Keratinocyte (primary cell): ENCODE results near the gene ACBD3. TPM values are rescaled to one million over a fixed set of nuclear protein-coding genes. Genes with fewer than 3 reads are reported as not detected.

ENCODE experiments used
- DNase-seq: peaks from one replicate; pipeline ENCODE4 v3.0.0-alpha.2; 2011; ENCODE audit warnings: low read depth, missing footprints, low spot score
- FAIRE-seq: peaks from 2 replicates; lab custom pipeline; 2011; peaks lifted over from hg19 to GRCh38; lab: Jason Lieb, UNC
- H2AFZ ChIP-seq: 2 replicates; pipeline ENCODE4 v1.6.0; 2012; ENCODE audit warnings: low read length, control low read depth, inconsistent platforms; ENCODE audit not compliant: control insufficient read depth
- H3K27ac ChIP-seq: 2 replicates; pipeline ENCODE4 v1.5.1; 2011; ENCODE audit warnings: low read length; ENCODE audit not compliant: control insufficient read depth, insufficient read depth
- H3K27me3 ChIP-seq: 3 replicates; pipeline ENCODE4 v1.6.0; 2011; ENCODE audit warnings: low read length; ENCODE audit not compliant: control insufficient read depth, insufficient read depth; ENCODE audit errors: extremely low read depth
- H3K36me3 ChIP-seq, 2 experiments: 2 replicates in 1 of 2; 3 replicates in 1 of 2; pipeline ENCODE4 v1.5.1; 2011; ENCODE audit warnings: low read length in 2 of 2, mild to moderate bottlenecking in 1 of 2; ENCODE audit not compliant: control insufficient read depth in 2 of 2, insufficient read depth in 2 of 2; ENCODE audit errors: extremely low read depth in 1 of 2
- H3K4me1 ChIP-seq: 3 replicates; pipeline ENCODE4 v1.5.1; 2011; ENCODE audit warnings: low read length; ENCODE audit not compliant: control insufficient read depth, insufficient read depth; ENCODE audit errors: extremely low read depth
- H3K4me2 ChIP-seq: 3 replicates; pipeline ENCODE4 v1.6.0; 2011; ENCODE audit warnings: low read depth, low read length; ENCODE audit not compliant: control insufficient read depth, insufficient read depth; ENCODE audit errors: extremely low read depth
- H3K4me3 ChIP-seq, 3 experiments: fragments of 200-600 bp in 1 of 3; sonication (generic) in 1 of 3; 2 replicates in 2 of 3; 3 replicates in 1 of 3; pipeline ENCODE4 v1.5.1; 2011 to 2016; ENCODE audit warnings: low read length in 3 of 3, mild to moderate bottlenecking in 3 of 3, control low read depth in 2 of 3, inconsistent platforms in 1 of 3, low read depth in 1 of 3, mixed read lengths in 1 of 3, mixed run types in 1 of 3, moderate library complexity in 1 of 3; ENCODE audit not compliant: control insufficient read depth in 2 of 3, insufficient read depth in 2 of 3; ENCODE audit errors: extremely low read depth in 1 of 3
- H3K79me2 ChIP-seq: 2 replicates; pipeline ENCODE4 v1.6.0; 2012; ENCODE audit warnings: low read length; ENCODE audit not compliant: control insufficient read depth, insufficient read depth
- H3K9ac ChIP-seq: 3 replicates; pipeline ENCODE4 v1.6.0; 2011; ENCODE audit warnings: low read length; ENCODE audit not compliant: control insufficient read depth, insufficient read depth; ENCODE audit errors: extremely low read depth
- H3K9me1 ChIP-seq: 3 replicates; pipeline ENCODE4 v1.6.0; 2011; ENCODE audit warnings: low read length; ENCODE audit not compliant: control insufficient read depth, insufficient read depth; ENCODE audit errors: extremely low read depth
- H3K9me3 ChIP-seq: 2 replicates; pipeline ENCODE4 v1.5.1; 2012; ENCODE audit warnings: low read depth, low read length; ENCODE audit not compliant: control insufficient read depth
- H4K20me1 ChIP-seq: 3 replicates; pipeline ENCODE4 v1.6.0; 2011; ENCODE audit warnings: low read length; ENCODE audit not compliant: control insufficient read depth, insufficient read depth; ENCODE audit errors: extremely low read depth
- EZH2 ChIP-seq: IDR thresholded peaks from one replicate; pipeline ENCODE4 v1.6.1; 2012; ENCODE audit warnings: inconsistent platforms, mild to moderate bottlenecking, low read length, moderate library complexity
- dilution Hi-C: fragments of 300-500 bp; cut with MboI; formaldehyde crosslinking; loops from one replicate; pipeline ENCODE4 v1.7.0; 2020; ENCODE audit warnings: low sequenced_read_pairs; ENCODE audit not compliant: extremely low pct_ligation_motif_present
- polyA plus RNA-seq, 5 experiments: library from polyadenylated mRNA; depleted of rRNA in 3 of 5; stranded (reverse) in 3 of 5; stranded (forward) in 1 of 5; unstranded in 1 of 5; fragments of >200 nt; gene quantifications; 1 replicate in 1 of 5; 2 replicates in 3 of 5; 3 replicates in 1 of 5; pipeline versions ENCODE4 v1.2.1 to v1.2.3, GENCODE V29; 2011 to 2012; ENCODE audit warnings: missing spikeins in 2 of 5, low read depth in 1 of 5, low replicate concordance in 1 of 5
- TF ChIP-seq, protein P1 (sequence below), 3 experiments: IDR thresholded peaks in 1 of 3; conservative IDR thresholded peaks in 1 of 3; optimal IDR thresholded peaks in 1 of 3; 2 replicates in 2 of 3; 3 replicates in 1 of 3; pipeline versions ENCODE3 to v1.5.1; 2011; ENCODE audit warnings: low read length in 3 of 3, mild to moderate bottlenecking in 3 of 3, moderate library complexity in 2 of 3, control low read depth in 1 of 3, inconsistent platforms in 1 of 3; ENCODE audit not compliant: insufficient read depth in 2 of 3; ENCODE audit errors: extremely low read depth in 1 of 3

The ACBD3 gene
- polyA plus RNA-seq, 1 donor (not counting 4 experiments of a cell fraction or from before 2014, with no cell fraction given): 43.1 TPM

DNA sequence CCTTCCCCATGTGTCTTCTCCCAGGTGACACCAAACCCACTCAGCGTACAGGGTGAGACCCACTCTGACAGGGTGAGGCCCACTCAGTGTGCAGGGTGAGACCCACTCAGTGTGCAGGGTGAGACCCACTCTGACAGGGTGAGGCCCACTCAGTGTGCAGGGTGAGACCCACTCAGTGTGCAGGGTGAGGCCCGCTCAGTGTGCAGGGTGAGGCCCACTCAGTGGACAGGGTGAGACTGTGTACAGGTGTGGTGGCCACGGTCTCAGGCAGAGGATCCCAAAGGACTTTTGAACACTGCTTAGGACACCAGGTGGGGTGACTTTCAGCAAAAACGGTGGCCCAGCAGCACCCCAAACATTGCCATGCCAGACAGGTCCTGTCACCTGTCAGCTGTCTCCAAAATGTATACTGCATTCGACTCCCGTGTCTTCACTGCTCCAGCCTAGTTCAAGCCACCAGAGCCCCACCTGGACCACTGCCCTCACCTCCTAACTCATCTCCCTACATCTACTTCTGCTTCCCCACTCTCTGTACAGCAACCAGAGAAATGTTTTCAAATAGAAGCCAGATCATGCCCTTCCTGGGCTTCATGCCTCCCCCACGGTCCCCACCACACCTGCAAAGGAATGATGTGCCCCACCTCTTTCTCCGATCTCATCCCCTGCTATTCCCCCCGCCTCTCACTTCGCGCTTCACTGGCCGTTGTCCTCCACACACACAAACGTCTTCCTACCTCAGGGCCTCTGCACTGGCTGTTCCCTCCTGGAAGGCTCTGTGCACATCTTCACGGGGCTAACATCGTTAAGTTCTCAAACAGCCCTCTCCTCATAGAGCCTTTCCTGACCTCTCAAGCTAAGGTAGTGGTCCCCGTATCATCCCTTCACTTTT, 52.1 kb downstream of the ACBD3 start:
- no peaks in the 10 kb centered on the region for H3K79me2 ChIP-seq
- no peaks in the 10 kb centered on the region for H3K9me1 ChIP-seq
- H3K36me3 ChIP-seq: no peaks in the 10 kb centered on the region
- no peaks in the 10 kb centered on the region for H4K20me1 ChIP-seq
- no peak overlapping the region for H3K4me3 ChIP-seq
- DNase-seq (no peak), FAIRE-seq (no peak)
- H3K4me1 ChIP-seq: peaks cover 15% of the 10 kb centered on the region
- no peaks in the 10 kb centered on the region for H3K9me3 ChIP-seq
- H2AFZ ChIP-seq: no peak overlapping the region
- TF ChIP-seq, protein P1, sequence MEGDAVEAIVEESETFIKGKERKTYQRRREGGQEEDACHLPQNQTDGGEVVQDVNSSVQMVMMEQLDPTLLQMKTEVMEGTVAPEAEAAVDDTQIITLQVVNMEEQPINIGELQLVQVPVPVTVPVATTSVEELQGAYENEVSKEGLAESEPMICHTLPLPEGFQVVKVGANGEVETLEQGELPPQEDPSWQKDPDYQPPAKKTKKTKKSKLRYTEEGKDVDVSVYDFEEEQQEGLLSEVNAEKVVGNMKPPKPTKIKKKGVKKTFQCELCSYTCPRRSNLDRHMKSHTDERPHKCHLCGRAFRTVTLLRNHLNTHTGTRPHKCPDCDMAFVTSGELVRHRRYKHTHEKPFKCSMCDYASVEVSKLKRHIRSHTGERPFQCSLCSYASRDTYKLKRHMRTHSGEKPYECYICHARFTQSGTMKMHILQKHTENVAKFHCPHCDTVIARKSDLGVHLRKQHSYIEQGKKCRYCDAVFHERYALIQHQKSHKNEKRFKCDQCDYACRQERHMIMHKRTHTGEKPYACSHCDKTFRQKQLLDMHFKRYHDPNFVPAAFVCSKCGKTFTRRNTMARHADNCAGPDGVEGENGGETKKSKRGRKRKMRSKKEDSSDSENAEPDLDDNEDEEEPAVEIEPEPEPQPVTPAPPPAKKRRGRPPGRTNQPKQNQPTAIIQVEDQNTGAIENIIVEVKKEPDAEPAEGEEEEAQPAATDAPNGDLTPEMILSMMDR (optimal IDR thresholded peaks at IDR 0.05 in 1 of 3, IDR thresholded peaks at IDR 0.05 in 1 of 3, conservative IDR thresholded peaks at IDR 0.05 in 1 of 3; ENCODE audit: extremely low read depth in 1 of 3, insufficient read depth in 2 of 3, low read length in 3 of 3): no peak
- TF ChIP-seq EZH2: no peak
- H3K4me2 ChIP-seq: no peak overlapping the region
- H3K27ac ChIP-seq: no peak overlapping the region
- H3K9ac ChIP-seq: no peak overlapping the region
- no peaks in the 10 kb centered on the region for H3K27me3 ChIP-seq
- dilution Hi-C loops: no loop called here

DNA sequence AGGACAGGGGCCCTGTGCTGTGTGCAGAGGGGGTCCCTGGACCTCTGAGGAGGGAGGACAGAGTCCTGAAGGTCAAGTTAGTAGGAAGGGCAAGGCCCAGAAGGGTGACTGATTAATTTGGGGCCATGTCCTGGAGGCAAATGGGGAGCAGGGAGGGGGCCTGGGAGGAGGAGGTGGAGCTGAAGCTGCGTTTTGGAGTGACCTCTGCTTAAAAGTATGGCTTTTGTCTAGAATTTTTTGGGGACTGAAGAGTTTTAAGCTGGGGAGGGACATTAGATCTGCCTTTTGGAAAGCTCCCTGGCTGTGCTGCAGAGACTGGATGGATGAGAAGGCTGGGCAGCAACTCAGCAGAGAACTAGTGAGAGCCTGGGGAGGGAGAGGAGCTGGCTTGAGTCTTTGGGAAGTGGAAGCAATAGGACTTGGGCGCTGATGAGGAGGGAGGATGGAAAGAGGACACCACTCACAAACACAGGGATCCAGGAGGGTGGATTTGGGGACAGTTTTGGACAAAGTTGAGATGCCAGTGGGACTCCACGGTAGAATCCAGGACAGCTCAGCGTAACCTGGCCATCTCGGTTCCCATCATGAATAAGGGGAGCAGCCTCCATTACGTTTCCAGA, 52.9 kb downstream of the ACBD3 start:
- Histone ChIP-seq H3K9me3 (no peaks in the 10 kb centered on the region), H2AFZ (peak overlapping the region; percentile 19), H3K27me3 (no peaks in the 10 kb centered on the region), H3K9ac (no peak overlapping the region), H3K36me3 (no peaks in the 10 kb centered on the region), H3K4me1 (peaks cover 16% of the 10 kb centered on the region), H3K9me1 (no peaks in the 10 kb centered on the region), H4K20me1 (no peaks in the 10 kb centered on the region), H3K79me2 (no peaks in the 10 kb centered on the region), H3K4me3 (no peak overlapping the region), H3K27ac (no peak overlapping the region), H3K4me2 (peak overlapping the region; percentile 20)
- dilution Hi-C loops: no loop called here
- no peak for TF ChIP-seq EZH2
- TF ChIP-seq, protein P1 (optimal IDR thresholded peaks at IDR 0.05 in 1 of 3, IDR thresholded peaks at IDR 0.05 in 1 of 3, conservative IDR thresholded peaks at IDR 0.05 in 1 of 3; ENCODE audit: extremely low read depth in 1 of 3, insufficient read depth in 2 of 3, low read length in 3 of 3): no peak
- no peak for FAIRE-seq
- DNase-seq: no peak
